HepG2 (cell line): ENCODE measurements around the gene HPS1. TPM values are rescaled to one million over a fixed set of nuclear protein-coding genes. Genes with fewer than 3 reads are reported as not detected.

Experiments
- ARID4A ChIP-seq: sonication (generic); formaldehyde crosslinking; IDR thresholded peaks from 2 replicates; pipeline ENCODE4 v1.5.0; 2020; ENCODE audit warnings: mild to moderate bottlenecking, missing genetic modification reagents, borderline replicate concordance
- ATF2 ChIP-seq: sonication (generic); formaldehyde crosslinking; IDR thresholded peaks from 2 replicates; pipeline ENCODE4 v1.4.0; 2020; ENCODE audit warnings: missing genetic modification reagents
- ATF4 ChIP-seq, 2 experiments: fragments of 450-650 bp in 1 of 2; sonication (generic) in 1 of 2; formaldehyde crosslinking; IDR thresholded peaks; 2 replicates each; pipeline versions ENCODE4 v1.5.0 to v1.8.0; 2020 to 2022; ENCODE audit warnings: mild to moderate bottlenecking in 1 of 2, missing genetic modification reagents in 1 of 2
- KDM2A ChIP-seq: sonication (generic); formaldehyde crosslinking; IDR thresholded peaks from 2 replicates; pipeline ENCODE4 v1.4.0; 2020; ENCODE audit warnings: low read depth, missing genetic modification reagents, borderline replicate concordance
- PPARG ChIP-seq: conservative IDR thresholded peaks from 2 replicates; pipeline ENCODE4 v1.6.1; 2016; ENCODE audit warnings: missing biosample characterization, missing genetic modification reagents
- RORA ChIP-seq: sonication (generic); formaldehyde crosslinking; IDR thresholded peaks from 2 replicates; pipeline ENCODE4 v1.5.0; 2020; ENCODE audit warnings: mild to moderate bottlenecking, missing genetic modification reagents, moderate library complexity
- TFDP1 ChIP-seq: IDR thresholded peaks from 2 replicates; pipeline ENCODE4 v1.6.1; 2016; ENCODE audit warnings: missing compliant biosample characterization, missing genetic modification reagents, borderline replicate concordance
- ZFP37 ChIP-seq: sonication (generic); formaldehyde crosslinking; IDR thresholded peaks from 2 replicates; pipeline ENCODE4 v1.4.0; 2020; ENCODE audit warnings: missing genetic modification reagents, borderline replicate concordance
- ZGPAT ChIP-seq: IDR thresholded peaks from 2 replicates; pipeline ENCODE4 v1.6.1; 2016; ENCODE audit warnings: mild to moderate bottlenecking
- ZNF431 ChIP-seq: sonication (generic); formaldehyde crosslinking; IDR thresholded peaks from 2 replicates; pipeline ENCODE4 v1.9.0; 2022; ENCODE audit warnings: missing genetic modification reagents, low read depth, mild to moderate bottlenecking, borderline replicate concordance
- ZNF564 ChIP-seq: sonication (generic); formaldehyde crosslinking; IDR thresholded peaks from 2 replicates; pipeline ENCODE4 v1.8.1; 2023; ENCODE audit warnings: mild to moderate bottlenecking, missing genetic modification reagents
- ZNF614 ChIP-seq: IDR thresholded peaks from 2 replicates; pipeline ENCODE4 v1.6.1; 2018; ENCODE audit warnings: missing biosample characterization, missing genetic modification reagents, inconsistent platforms, borderline replicate concordance
- ZNF639 ChIP-seq: conservative IDR thresholded peaks from 2 replicates; pipeline ENCODE4 v1.6.1; 2018; ENCODE audit warnings: missing genetic modification reagents
- polyA plus RNA-seq, 8 experiments: library from polyadenylated mRNA; depleted of rRNA in 3 of 8; stranded (reverse) in 7 of 8; unstranded in 1 of 8; fragments of >200 nt; fragmentation: Illumina TruSeq in 4 of 8; extraction: Trizol in 4 of 8; gene quantifications; 2 replicates each; pipeline versions ENCODE4 v1.2.1 to v1.2.3, GENCODE V29; 2011 to 2016; ENCODE audit warnings: low read depth in 4 of 8, missing spikeins in 1 of 8, mixed read lengths in 1 of 8; ENCODE audit not compliant: insufficient read depth in 1 of 8
- total RNA-seq, 5 experiments: library from RNA; depleted of rRNA; stranded (reverse); fragments of >200 nt; fragmentation: Illumina TruSeq; extraction: Trizol; gene quantifications; 2 replicates each; pipeline ENCODE4 v1.2.3, GENCODE V29; 2016; ENCODE audit warnings: low read depth in 1 of 5
- TF ChIP-seq, protein P1 (sequence below): sonication (generic); formaldehyde crosslinking; IDR thresholded peaks from 2 replicates; pipeline ENCODE4 v1.5.1; 2020; ENCODE audit warnings: mild to moderate bottlenecking, moderate library complexity, missing genetic modification reagents
- TF ChIP-seq, protein P2 (sequence below): sonication (generic); formaldehyde crosslinking; IDR thresholded peaks from 2 replicates; pipeline ENCODE4 v1.4.0; 2020; ENCODE audit warnings: missing genetic modification reagents

HPS1 gene
- total and polyA plus RNA-seq, 2 of the 13 experiments (the other 11 are each of a cell fraction or from before 2014, with no cell fraction given): 24.6 to 25.8 TPM

DNA sequence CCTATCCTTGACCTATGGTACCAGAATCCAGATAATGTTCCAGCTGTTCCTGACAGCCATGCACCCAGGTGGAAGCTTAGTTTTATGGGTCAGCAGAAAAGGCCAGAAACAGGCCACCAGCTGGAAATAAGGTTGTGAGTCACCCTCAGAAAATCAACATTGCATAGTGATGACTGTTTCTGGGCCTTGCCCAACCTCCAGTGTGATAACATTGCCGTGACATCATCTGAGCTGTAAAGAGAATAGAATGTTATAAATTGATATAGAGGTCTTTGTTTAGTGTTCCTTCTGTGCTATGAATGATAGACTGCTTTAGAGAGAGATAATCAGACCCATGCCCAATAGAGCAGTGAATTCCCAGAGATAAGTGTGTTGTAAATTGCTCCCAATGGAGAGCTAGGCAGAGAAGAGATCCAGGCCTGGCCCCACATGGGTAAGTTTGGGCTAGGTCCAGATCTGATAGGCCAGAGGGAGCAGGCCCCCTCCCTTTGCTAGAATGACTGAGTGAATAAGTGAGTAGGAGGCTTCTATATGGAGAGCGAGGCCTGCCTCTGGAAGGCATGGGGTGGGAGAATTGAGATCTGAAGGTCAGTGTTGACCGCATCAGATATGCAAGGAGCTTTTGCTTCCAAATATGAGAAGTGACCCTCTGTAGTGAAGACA lies 14.2 kb upstream of the HPS1 start (continued):
- TF ChIP-seq ZFP37 (no peak), RORA (CRISPR knock-in tag) (no peak), PPARG (CRISPR knock-in tag) (peak; percentile 44; the same call in 1 of the 2 replicates), ZNF614 (CRISPR knock-in tag) (no peak), ZGPAT (CRISPR knock-in tag) (peak; percentile 59; the same call in 1 of the 2 replicates), ATF4 (CRISPR knock-in tag; IDR thresholded peaks at IDR 0.05) (peak in 1 of 2 experiments; percentile 85; a peak in 2 of 4 replicates), ZNF431 (CRISPR knock-in tag) (no peak), ZNF639 (CRISPR knock-in tag) (no peak), KDM2A (no peak), ARID4A (CRISPR knock-in tag) (no peak), TFDP1 (CRISPR knock-in tag) (no peak), ZNF564 (no peak), ATF2 (CRISPR knock-in tag) (peak; percentile 26; the same call in 1 of the 2 replicates)
- TF ChIP-seq, protein P1, sequence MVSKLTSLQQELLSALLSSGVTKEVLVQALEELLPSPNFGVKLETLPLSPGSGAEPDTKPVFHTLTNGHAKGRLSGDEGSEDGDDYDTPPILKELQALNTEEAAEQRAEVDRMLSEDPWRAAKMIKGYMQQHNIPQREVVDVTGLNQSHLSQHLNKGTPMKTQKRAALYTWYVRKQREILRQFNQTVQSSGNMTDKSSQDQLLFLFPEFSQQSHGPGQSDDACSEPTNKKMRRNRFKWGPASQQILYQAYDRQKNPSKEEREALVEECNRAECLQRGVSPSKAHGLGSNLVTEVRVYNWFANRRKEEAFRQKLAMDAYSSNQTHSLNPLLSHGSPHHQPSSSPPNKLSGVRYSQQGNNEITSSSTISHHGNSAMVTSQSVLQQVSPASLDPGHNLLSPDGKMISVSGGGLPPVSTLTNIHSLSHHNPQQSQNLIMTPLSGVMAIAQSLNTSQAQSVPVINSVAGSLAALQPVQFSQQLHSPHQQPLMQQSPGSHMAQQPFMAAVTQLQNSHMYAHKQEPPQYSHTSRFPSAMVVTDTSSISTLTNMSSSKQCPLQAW: peak; percentile 44; the same call in 1 of the 2 replicates
- TF ChIP-seq, protein P2, sequence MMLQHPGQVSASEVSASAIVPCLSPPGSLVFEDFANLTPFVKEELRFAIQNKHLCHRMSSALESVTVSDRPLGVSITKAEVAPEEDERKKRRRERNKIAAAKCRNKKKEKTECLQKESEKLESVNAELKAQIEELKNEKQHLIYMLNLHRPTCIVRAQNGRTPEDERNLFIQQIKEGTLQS (CRISPR knock-in tag): peak; percentile 97
